ENCODE data around the gene RBM38.

DNA sequence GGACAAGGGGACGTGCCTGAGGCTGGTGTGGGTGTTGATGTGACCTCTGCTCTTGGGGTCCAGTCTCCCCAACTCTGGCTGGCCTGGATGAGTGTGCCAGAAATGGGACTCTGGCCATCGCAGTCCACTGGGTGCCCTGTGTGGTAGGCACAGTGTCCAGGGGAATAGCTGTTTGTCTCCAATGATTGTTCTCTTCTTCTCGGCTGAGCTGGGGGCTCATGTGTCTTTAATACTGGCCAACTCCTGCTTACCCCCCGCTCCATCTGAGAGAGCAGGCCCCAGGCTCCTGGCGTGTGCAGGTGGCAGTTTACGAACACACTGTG lies 45.0 kb downstream of the RBM38 start:
- TF ChIP-seq MXI1 (IDR thresholded peaks at IDR 0.05; ENCODE audit: borderline replicate concordance, low read depth, low read length) (no peak), RAD21 (IDR thresholded peaks at IDR 0.05; ENCODE audit: low read length) (no peak), CTCF (conservative IDR thresholded peaks at IDR 0.05; ENCODE audit: low read depth, low read length) (no peak), MAZ (IDR thresholded peaks at IDR 0.05; ENCODE audit: borderline replicate concordance, low read depth, low read length) (no peak), CHD1 (IDR thresholded peaks at IDR 0.05; ENCODE audit: low read depth, low read length) (no peak), RFX5 (IDR thresholded peaks at IDR 0.05; ENCODE audit: low read depth, low read length) (no peak), POLR2A (IDR thresholded peaks at IDR 0.05; ENCODE audit: low read depth, low read length) (no peak), RCOR1 (IDR thresholded peaks at IDR 0.05; ENCODE audit: insufficient replicate concordance, low read length) (no peak), FOS (IDR thresholded peaks at IDR 0.05; ENCODE audit: low read depth, low read length) (no peak), NFE2L2 (IDR thresholded peaks at IDR 0.05; ENCODE audit: low read depth, low read length) (no peak)
- TF ChIP-seq, protein P1, sequence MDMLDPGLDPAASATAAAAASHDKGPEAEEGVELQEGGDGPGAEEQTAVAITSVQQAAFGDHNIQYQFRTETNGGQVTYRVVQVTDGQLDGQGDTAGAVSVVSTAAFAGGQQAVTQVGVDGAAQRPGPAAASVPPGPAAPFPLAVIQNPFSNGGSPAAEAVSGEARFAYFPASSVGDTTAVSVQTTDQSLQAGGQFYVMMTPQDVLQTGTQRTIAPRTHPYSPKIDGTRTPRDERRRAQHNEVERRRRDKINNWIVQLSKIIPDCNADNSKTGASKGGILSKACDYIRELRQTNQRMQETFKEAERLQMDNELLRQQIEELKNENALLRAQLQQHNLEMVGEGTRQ (IDR thresholded peaks at IDR 0.05; ENCODE audit: low read depth, low read length): no peak

Data from IMR-90 (cell line).